Cardiac muscle cell (in vitro differentiated cells and primary cell): Measurements from ENCODE around the gene HPCAL4. TPM values are rescaled to one million over a fixed set of nuclear protein-coding genes. Genes with fewer than 3 reads are reported as not detected.

ENCODE experiments used
- DNase-seq, 2 donors: peaks; one replicate each; pipeline versions ENCODE4 v3.0.0 to v3.0.0-alpha.2; 2010 to 2017; ENCODE audit warnings: low read depth in 1 of 2, low spot score in 1 of 2
- H3K27ac ChIP-seq: fragments of 200-600 bp; sonication (generic); 2 replicates; pipeline ENCODE4 v1.5.1; 2016
- H3K27me3 ChIP-seq: fragments of 200-600 bp; sonication (generic); 2 replicates; pipeline ENCODE4 v1.6.0; 2016; ENCODE audit warnings: control low read depth
- H3K36me3 ChIP-seq: fragments of 200-600 bp; sonication (generic); 2 replicates; pipeline ENCODE4 v1.5.1; 2016; ENCODE audit warnings: control low read depth
- H3K4me1 ChIP-seq: fragments of 200-600 bp; sonication (generic); 2 replicates; pipeline ENCODE4 v1.8.1; 2017; ENCODE audit warnings: low read depth, mild to moderate bottlenecking, mixed run types
- H3K4me3 ChIP-seq: fragments of 200-600 bp; sonication (generic); 2 replicates; pipeline ENCODE4 v1.5.1; 2016; ENCODE audit warnings: mild to moderate bottlenecking
- H3K9me3 ChIP-seq: fragments of 200-600 bp; sonication (generic); 2 replicates; pipeline ENCODE4 v1.5.1; 2017; ENCODE audit warnings: low read depth, mild to moderate bottlenecking, control low read depth
- polyA plus RNA-seq: library from polyadenylated mRNA; unstranded; fragments of >200 nt; fragmentation: Nextera tagmentation; extraction: Ambion mirVana; gene quantifications from 2 replicates; pipeline ENCODE4 v1.2.1, GENCODE V29; 2016
- total RNA-seq: library from RNA; depleted of rRNA; stranded (reverse); fragments of >200 nt; gene quantifications from 2 replicates; pipeline ENCODE4 v1.2.3, GENCODE V29; 2016
- TF ChIP-seq, protein P1 (sequence below): IDR thresholded peaks from 2 replicates; pipeline ENCODE4 v1.5.1; 2012; ENCODE audit warnings: low read depth, mild to moderate bottlenecking, low read length

The HPCAL4 gene
- 0.04 and 0.09 TPM in 2 replicates for total RNA-seq
- 0.06 TPM in 1 of 2 replicates, not detected in the other for polyA plus RNA-seq

DNA sequence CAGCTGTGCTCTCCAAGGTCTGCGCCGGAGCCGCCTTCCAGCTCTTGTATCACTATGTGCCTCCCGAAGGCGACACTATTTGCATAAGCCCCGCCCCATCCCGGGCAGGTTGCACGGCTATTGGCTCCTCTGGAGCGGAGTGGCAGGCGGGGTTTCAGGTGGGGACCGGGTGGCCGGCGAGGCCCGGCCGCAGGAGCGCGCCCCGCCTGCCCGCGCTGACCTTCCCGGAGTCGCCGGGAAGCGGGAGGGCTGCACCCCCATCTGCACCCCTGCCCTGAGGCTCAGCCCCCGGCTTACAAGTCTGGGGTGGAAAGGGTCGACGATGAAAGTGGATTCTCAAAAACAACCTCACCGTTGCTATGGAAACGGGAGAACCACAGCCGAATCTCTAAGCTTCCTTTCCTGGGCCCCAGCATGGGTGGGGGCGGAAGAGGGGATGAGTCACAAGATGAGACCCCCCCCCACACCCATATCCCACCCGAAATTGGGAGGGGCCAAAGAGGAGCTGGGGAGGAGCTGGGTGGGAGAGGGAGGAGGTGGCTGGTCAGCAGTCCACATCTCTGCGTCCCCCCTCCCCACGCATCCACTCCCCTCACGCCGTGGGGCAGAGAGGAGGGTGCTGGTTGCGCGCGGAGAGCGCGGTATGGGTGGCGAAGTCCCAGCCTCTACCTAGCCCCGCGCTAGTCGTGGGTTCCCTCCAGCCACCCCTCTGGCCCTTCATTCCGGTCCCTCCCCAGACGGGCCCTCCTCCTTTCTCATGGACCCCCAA, at the start of gene HPCAL4:
Gene HPCAL4 (minus strand): TSS at position 51 of the 769 bp plus-strand sequence. CDS start 6,830 bp downstream, outside the sequence.
- Histone ChIP-seq H3K4me3 (peak within 1 kb of the TSS; percentile 5), H3K27ac (no peak within 1 kb of the TSS)

GRCh38 chr1:39738622-39739366, 47.6 kb upstream of the HPCAL4 start, which contains the start of gene PPIE:
TSS of gene PPIE (plus strand) at chr1:39738882. CDS start at chr1:39738901, 19 bp downstream.
- DNase-seq = peak; percentile 94
- TF ChIP-seq, protein P1, sequence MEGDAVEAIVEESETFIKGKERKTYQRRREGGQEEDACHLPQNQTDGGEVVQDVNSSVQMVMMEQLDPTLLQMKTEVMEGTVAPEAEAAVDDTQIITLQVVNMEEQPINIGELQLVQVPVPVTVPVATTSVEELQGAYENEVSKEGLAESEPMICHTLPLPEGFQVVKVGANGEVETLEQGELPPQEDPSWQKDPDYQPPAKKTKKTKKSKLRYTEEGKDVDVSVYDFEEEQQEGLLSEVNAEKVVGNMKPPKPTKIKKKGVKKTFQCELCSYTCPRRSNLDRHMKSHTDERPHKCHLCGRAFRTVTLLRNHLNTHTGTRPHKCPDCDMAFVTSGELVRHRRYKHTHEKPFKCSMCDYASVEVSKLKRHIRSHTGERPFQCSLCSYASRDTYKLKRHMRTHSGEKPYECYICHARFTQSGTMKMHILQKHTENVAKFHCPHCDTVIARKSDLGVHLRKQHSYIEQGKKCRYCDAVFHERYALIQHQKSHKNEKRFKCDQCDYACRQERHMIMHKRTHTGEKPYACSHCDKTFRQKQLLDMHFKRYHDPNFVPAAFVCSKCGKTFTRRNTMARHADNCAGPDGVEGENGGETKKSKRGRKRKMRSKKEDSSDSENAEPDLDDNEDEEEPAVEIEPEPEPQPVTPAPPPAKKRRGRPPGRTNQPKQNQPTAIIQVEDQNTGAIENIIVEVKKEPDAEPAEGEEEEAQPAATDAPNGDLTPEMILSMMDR = no peak
- Histone ChIP-seq H3K27ac (peak within 1 kb of the TSS; percentile 66), H3K4me1 (peaks cover 6% of the 10 kb centered on the region), H3K36me3 (peaks cover 29% of the 10 kb centered on the region), H3K4me3 (peak within 1 kb of the TSS; percentile 79), H3K9me3 (no peaks in the 10 kb centered on the region), H3K27me3 (peaks cover 40% of the 10 kb centered on the region)

More for the DNA sequence above, at the start of gene HPCAL4:
- no peaks in the 10 kb centered on the region for H3K4me1 ChIP-seq
- H3K27me3 ChIP-seq = peaks cover 99% of the 10 kb centered on the region
- H3K9me3 ChIP-seq = no peaks in the 10 kb centered on the region
- TF ChIP-seq, protein P1 = no peak
- H3K36me3 ChIP-seq = no peaks in the 10 kb centered on the region
- DNase-seq = peak; percentile 78 to 97

- Histone ChIP-seq H3K27ac (no peak overlapping the region), H3K27me3 (peaks cover 51% of the 10 kb centered on the region), H3K4me3 (no peak overlapping the region), H3K4me1 (peaks cover 6% of the 10 kb centered on the region), H3K9me3 (no peaks in the 10 kb centered on the region), H3K36me3 (peaks cover 17% of the 10 kb centered on the region)
- DNase-seq = peak in 1 of 2 donors; percentile 75
- TF ChIP-seq, protein P1 = no peak
Observed at GRCh38 chr1:39737546-39738169, 46.4 kb upstream of the HPCAL4 start.

GRCh38 chr1:39735731-39736130, 44.5 kb upstream of the HPCAL4 start:
- Histone ChIP-seq H3K4me1 (peaks cover 6% of the 10 kb centered on the region), H3K36me3 (peaks cover under 1% of the 10 kb centered on the region), H3K9me3 (no peaks in the 10 kb centered on the region), H3K27ac (no peak overlapping the region), H3K4me3 (no peak overlapping the region), H3K27me3 (peaks cover 70% of the 10 kb centered on the region)
- DNase-seq = no peak
- TF ChIP-seq, protein P1 = no peak

- Histone ChIP-seq H3K27me3 (peaks cover 96% of the 10 kb centered on the region), H3K4me1 (no peaks in the 10 kb centered on the region), H3K9me3 (no peaks in the 10 kb centered on the region), H3K36me3 (no peaks in the 10 kb centered on the region), H3K4me3 (no peak overlapping the region), H3K27ac (no peak overlapping the region)
- no peak for DNase-seq
- TF ChIP-seq, protein P1 = no peak
Observed at GRCh38 chr1:39733161-39733560, 41.9 kb upstream of the HPCAL4 start.
